OCI-LY3 (cell line): Measurements from ENCODE around the gene ZNF521.

Source experiments
- CTCF ChIP-seq: fragments of 200-600, 300-600 bp; sonication (generic); IDR thresholded peaks from 2 replicates; pipeline ENCODE4 v1.5.1; 2014; ENCODE audit warnings: antibody characterized with exemption, low read length, low read depth
- EZH2phosphoT487 ChIP-seq: fragments of 200-600 bp; shearing (Covaris generic); IDR thresholded peaks from 2 replicates; pipeline ENCODE4 v1.6.1; 2018; ENCODE audit warnings: antibody characterized with exemption, mixed run types, low read depth

DNA sequence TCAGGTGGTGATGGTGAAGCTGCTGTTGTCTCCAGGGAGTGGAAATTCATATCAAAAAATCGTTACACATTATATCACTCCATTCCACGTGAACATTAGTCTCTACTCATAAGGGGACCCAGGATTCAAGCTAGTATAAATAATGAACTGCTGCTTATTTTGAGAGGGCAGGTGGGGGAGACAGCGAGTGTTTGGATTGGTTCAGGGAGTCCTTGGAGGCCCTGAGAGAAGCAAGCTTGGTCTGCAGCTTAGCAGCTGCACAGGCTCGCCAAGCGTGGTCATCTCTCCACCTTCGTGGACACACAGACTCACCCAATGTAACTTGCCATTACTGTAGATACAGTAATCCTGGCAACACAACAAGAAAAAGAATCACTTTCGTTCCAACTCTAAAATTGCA is 177.6 kb downstream of the ZNF521 start:
- no peak for TF ChIP-seq CTCF
- no peak for TF ChIP-seq EZH2phosphoT487
